HG03442 (cell line): ENCODE measurements around the gene PLA1A.

ENCODE experiments used
- ATAC-seq: cut with Tn5 transposase; IDR thresholded peaks from one replicate; pipeline ENCODE4 v1.9.1; 2021; ENCODE audit warnings: mild to moderate bottlenecking, moderate library complexity; ENCODE audit not compliant: unreplicated experiment

The PLA1A gene

DNA sequence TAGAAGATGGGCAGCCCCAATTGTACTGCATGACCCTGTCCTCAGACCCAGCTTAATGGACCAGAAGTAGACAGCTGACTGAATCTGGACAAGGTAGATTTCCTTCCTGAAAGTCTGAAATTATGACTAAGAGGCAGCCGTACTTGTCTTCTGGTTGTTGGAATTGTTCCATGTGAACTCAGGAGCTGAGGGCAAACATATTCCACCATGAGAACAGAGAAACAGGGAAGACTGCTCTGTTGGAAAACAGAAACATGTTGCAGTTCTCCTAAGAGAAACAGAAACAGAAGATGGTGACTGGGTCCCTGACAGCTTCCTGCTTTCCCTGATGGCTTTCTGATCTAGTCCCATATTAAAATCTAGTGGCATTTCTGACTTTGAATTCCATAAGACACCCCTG lies 38.6 kb downstream of the PLA1A start:
- ATAC-seq = no peak

DNA sequence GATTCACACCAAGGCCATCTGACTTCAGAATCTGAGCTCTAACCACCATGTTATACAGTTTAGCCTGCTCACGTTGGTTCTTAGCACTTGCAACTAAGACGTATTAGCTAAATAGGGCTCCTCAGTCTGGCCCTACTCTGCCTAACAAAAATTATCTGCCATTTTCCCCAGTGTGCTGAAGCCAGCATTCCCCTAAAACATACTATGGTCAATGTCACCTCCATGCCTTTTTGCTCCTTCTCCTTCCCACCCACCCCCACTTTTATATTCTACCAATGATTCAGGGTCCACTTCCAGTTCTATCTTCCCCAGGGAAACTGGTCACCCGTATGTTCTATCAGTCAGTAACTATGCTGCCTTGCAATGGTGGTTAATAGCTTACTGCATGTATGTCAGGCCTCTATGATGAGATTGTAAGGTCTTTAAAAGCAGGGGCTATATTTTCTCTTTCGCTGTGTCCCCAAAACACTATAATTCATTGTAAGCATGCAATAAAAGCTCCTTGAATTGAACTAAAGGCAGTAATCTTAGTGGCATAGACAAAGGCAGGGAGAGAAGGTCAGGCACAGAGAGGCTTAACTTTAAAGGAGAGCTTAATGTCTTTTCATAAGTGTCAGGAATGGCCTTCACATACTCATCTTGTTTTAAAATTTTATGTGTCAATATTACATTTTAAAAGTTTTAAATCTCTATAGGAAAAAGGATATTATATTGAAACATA lies 39.4 kb downstream of the PLA1A start:
- no peak for ATAC-seq

DNA sequence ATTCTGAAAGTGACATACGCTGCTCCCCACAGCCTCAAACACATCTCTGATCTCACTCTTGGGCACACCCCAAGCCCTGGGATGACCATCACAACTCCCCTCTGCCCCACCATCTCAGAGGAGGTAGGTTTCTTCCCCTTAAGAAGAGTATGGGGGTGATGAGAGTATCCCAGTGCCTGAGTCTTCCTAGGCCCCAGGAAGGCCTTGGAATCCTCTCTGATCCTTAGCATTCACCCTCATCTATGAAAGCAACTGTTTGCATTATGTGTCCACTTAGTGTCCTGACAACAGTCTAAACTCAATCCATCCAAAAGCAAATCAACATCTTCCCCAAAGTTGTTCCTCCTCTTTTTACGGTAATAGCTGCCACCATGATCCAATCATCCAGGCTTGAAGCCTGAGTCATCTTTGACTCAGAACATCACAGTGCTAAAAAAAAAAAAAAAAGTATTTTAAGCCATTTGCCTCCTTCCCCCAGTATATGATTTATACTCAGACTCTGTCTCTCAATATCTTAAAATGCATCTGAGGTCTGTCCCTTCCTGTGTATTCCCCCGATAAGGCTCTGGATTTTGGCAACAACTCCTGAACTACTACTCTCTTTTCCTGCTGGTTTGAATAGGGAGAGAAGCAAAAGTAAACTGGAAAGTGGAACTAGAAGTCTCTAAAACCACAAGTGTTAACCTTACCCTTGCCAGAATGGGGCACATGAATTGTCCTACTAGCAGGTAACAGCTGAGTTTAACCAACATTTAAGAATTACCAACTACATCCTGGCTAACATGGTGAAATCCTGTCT lies 40.2 kb downstream of the PLA1A start:
- ATAC-seq = peak; percentile 33

DNA sequence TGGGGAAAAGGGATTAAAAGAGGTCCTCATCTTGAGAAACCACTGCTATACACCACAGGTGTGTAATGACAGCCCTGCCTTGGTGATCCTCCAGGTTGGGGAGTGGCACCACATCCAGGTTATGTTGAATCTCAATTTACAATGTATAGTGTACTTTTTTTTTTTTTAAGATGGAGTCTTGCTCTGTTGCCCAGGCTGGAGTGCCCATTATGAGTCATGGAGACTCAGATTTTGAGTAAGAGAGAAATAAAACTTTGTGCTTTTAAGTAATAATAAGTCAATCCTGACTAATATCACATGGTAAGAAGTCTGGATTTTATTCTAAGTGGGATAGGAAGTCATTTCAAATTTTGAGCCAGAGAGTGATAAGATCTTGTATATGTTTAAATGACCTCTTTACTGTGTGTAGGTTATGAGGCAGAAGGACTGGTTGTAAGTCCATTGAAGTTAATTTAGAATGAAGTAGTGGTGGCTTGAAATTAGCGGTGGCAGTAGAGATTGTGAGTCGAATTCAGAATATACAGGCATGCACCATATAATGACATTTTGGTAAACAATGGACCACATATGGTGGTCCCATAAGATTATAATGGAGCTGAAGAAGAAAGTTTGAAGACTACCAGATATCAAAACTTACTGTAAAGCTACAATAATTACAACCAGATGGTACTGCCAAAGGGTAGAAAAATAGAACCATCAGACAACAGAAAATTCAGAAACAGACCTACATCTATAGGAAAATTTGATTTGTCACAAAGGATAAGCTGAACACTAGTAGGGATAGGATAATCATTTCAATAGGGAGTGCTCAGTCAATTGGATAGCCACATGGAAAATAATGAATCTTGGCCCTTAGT lies 42.0 kb downstream of the PLA1A start:
- ATAC-seq = no peak

DNA sequence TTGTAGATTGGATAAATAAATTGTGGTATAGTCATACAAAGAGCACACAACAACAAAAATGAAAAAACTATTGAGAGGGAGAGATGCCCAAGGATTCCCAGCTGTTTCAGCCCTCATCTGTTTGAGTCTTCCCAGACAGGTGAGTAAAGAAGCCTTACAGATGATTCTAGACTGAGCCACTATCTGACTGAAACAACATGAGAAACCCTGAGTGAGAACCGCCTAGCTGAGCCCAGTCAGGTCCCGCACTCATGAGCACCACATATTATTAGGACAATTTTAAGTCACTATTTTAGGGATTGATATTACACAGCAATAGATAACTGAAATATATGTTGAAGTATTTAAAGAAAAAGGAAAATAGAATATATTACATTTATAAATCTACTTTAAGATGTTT lies 43.7 kb downstream of the PLA1A start:
- ATAC-seq = no peak

DNA sequence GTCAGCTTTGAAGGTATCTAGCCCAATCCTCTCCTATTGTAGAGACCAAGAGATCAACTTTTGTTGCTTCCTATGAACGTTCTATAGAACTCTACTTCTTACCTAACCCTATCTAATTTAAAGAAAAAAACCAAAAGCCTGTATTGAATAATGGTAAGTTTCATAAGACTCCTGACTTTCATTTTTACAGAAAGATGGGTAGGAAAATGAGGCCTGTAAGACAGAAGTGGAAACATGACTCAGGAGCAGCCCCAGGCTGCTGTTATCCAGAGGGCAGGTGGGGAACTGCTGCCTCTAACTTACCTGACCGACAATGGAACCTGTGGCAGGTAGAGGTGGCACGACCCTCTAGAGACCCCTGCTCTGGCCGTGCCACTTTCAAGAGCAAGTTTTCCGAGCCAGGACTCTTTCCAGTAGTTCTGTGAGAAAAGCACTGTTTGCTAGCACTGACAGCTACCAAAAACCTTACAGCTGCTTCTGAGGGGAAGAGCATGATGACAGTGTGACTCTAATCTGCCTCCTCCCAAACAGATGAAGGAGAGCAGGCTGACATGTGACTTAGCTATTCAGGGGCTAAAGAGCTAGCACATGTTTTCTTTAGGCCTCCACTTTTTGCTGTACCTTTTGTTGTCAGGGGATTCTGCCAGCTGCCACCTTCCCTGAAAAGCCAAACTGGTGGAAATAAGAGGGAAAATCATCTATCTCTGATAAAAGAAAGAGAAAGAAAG lies 45.2 kb downstream of the PLA1A start:
- no peak for ATAC-seq

DNA sequence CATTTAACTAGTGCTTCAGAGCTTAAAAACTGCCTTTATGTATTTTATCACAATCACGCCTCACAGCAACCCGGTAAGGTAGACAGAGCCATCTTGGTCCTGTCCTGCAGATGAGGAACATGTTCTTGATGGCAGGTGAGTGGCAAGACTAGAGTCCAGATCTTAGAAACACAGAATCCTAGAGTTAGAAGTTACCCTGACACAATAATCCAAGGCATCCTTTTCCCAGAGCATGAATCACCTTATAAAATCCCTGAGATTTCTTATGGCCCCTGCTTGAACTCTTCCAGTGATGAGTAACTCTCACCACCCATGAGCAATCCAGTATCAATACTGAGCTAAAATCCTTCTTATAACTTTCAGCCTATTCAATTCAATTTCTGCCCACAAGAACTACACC lies 45.8 kb downstream of the PLA1A start:
- ATAC-seq = no peak

DNA sequence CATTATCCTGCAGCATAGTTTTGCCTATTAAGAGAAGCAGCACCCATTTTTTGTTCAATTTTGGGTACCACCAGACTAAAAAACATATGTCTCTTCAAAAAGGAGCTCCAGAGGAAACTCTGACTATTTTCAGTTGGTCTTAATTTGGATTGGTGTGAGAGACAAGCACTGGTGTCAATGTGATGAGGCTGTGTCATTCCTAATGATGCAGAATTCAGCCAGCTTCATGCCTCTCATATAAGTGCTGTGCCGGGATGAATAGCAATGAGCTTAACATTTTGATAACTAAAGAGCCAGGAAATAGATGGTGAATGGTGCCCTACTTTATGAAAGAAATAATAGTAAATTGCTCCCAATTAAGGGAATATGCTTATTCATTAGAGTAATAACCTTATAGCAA lies 46.8 kb downstream of the PLA1A start:
- no peak for ATAC-seq

DNA sequence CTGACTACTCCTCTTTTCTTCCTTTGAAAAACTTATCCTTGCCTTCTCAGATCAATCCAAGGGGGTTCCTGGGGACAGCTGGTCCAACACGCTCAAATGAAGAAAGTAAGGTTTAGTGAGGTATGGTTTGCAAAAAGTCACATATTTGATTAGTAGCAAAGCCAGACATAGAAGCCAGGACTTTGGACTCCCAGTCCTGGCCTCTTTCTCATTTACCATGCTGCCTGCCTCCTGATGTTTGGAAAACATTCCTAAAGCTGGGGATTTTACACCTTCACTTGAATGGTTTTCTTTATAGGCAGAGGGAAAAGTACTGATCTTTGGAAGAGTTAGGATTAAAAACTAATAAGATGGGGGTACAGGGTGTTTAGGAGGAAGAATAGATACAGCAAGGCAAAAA lies 48.1 kb downstream of the PLA1A start:
- no peak for ATAC-seq

DNA sequence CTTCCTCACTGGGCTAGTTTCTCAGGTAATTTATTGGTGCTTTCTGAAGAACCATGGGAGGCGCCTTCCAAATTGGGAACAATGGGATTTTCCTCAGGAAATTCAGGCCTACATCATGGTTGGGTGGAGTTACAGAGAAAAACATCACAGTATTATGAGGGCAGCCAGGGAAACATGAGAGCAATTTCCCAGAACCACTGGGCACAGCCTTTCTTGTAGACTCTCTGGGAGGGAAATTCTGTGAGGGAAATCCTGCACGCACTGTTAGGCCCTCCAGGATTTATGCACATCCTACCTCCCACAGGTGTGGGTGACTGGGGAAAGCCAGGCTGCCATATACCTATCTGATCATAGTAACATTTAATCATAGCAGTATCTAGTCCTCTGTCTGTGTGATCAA lies 49.5 kb downstream of the PLA1A start:
- ATAC-seq = no peak

DNA sequence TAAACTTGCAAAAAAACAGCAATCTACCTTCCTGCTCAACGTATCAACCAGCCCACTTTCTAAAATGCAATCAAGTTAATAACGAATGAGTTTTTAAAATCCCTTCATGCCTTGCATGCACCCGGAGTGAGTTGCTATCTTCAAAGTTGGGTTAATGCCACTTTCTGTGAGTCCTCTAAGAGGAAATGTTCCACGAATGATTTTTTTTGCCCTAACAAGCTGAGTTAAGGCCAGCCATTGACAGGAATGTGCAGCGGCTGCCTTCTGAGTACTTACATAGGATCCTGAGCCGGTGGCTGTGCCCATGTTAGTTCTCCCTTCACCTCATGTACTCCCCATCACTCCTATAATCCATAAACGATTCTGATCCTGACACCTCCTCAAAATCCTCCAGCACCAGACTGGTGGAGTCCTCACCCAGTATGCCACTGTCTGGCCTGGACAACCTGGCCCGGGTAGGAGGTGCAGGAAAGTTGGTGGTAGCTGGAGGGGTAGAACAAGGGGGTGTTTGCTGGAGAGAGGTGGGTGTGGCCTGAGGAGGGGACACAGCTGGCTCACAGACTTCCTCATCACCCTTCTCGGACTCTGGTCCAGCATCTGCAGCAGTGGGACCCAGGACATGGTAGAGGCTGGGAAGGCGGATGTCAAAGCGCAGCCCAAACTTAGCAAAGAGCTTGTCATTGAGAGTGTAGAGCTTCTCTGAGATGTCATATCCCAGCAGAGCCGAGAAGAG lies 50.3 kb downstream of the PLA1A start:
- no peak for ATAC-seq

DNA sequence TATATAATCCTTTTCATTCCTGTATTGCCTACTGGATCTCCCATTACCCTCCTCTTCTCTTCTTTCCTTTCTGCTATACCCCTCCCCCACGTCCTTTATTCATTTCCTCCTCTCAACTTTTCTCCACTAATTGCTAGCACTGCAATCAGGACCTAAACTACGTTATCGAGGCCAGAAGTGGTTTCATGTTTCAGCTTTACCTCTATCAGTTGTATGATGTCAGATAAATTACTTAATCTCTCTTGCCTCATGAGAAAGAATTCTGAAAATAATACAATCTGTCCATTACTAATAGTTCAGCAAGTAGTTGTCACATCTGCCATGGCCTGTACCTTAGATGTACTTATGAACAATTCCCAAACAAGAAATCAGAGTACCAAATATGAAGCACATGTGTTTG lies 52.1 kb downstream of the PLA1A start:
- no peak for ATAC-seq

DNA sequence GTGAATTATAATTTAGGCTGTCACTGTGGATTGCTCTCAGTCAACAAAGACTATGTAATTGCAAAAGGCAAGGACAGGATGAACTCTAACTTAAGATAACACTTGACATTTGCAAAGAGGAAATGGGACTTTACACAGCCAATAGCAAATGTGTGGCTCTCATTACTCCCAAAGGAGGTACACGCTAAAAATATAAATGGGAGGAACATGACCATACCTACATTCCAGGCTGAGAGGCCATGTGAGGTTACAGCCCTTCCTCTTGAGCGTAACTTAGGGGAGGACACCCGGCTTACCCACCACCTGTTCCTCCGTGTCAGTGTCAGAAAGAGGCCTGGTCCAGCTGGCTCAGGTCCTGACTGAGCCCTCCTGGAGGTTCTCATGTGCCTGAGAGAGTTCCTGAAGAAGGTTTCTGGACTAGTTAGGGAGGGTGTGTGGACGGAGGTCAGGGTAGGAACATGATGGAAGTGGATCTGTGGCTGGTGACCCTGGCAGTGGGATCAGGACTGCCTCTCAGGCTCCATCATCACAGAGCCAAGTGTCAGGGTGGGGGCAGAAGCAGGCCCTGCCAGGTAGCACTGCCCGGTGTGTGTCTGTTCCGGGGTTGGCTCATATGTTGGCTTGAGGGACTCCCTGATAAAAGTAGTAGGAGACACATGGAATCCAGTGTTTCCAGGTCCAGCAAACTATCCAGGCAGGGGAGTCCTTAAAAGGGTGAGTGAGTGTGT lies 54.8 kb downstream of the PLA1A start:
- no peak for ATAC-seq

DNA sequence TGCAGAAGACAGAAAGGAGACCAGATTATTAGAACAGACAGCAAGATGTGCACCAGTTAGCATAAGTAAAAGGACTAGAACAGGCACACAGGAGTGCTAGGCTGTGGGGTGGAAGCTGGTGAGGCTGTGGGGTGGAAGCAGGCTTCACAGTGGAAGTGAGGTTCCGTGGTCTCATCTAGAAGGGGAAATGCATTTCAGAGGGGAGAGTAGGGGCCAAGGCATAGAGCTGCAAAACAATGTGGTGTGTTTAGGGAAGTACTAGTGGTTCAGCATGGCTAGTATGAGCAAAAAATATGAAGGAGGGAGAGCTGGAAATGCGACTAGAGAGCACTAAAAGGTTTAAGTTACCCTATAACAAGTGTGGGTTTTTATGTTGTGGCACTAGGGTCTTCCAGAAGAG lies 56.2 kb downstream of the PLA1A start:
- no peak for ATAC-seq

DNA sequence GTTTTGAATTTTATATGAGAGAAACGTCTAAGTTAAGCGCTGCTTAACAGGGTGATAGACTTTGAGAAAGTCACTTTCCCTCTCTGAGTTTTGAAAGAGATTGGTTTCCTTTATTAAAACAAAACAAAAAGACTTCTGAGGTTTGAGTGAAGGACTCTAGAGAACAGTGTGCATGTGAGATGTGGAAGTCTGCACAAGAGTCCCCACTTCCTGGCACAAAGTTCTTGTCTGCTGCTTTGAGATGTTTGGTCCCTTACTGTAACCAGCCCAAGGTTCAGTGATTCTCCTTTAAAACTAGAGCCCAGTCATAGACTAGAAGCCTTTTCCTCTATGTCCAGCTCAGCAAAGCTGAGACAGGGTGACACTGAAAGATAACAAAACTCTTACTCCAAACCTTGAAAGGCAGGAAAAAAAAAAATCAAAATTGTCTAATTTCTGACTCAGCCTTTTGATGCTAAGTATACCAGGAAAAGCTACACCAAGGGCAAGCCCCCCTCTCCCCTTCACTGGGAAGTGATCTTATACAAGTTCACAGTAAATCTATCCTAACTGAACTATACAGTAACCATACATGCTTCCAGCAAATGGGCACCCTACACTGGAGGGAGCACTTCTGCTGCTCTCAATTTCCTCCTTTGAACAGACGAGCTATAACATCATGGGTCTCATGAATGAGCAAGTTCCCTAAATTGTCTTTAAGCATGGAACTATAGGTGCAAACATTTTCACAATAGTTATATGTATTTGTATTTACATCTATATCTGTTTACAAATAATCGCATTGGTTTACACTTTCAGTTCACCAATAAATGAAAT lies 60.4 kb downstream of the PLA1A start:
- ATAC-seq = no peak

DNA sequence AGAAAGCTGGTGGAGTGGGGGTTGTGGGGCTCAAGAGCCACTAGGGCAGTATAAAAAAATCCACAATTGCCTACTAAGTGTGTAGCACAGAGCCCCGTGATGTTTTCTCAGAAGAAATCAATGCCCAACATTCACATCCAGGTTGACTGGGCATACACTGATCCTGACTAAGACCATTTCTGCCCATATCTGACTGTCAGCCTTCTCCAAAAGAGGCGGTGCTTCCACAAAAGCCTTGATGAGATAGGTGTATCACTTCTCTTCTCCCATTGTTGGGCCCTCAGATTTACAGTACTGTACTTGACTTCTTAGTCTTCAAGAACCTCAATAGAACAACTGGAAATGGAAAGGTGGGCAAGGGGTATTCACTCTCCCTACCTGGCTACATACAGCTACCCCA lies 61.3 kb downstream of the PLA1A start:
- no peak for ATAC-seq

DNA sequence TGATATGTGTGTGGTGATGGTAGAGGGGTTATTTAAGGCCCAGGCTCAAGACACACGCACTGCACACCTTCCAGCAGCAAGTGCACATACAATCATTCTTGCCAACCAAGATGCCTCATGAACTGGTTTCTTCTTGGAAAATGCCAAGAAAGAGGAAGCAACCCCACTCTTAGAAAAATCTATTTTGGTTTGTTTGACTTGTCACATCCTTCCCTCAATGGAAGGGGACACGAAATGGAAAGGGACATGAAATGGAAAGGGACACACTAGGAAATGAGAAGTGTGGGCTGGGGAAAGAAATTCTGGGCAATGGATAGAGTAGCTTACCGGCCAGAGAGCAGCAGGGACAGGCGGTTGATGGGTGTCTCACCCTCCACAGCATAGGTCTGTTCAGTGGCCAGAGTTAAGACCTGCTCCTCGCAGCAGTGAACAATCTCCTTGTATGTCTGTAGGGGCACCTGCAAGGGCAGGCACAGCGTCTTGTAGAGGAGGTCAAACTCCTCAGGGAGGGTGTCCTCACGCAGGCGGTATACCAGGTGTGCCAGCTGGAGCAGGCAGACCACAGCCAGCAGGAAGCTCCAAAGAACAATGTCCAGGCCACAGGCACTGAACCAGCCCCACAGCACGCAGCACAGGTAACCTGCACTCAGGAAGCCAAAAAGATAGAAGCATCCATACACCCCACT lies 62.1 kb downstream of the PLA1A start:
- ATAC-seq = no peak
